ENCODE measurements around the gene GPC5. TPM values are rescaled to one million over a fixed set of nuclear protein-coding genes. Genes with fewer than 3 reads are reported as not detected.

GPC5 gene
- total RNA-seq, 1 donor from 2014 or later: 0.24 TPM

GRCh38 chr13:91909617-91910016, 511.2 kb downstream of the GPC5 start:
- Mint-ChIP-seq H3K4me1 (peaks cover 1% of the 10 kb centered on the region), H3K27ac (no peak overlapping the region), H3K9me3 (no peaks in the 10 kb centered on the region), H3K36me3 (ENCODE audit: low read depth) (no peaks in the 10 kb centered on the region), H3K27me3 (no peaks in the 10 kb centered on the region), H3K4me3 (no peak overlapping the region)
- ATAC-seq (ENCODE audit: low read depth) (no peak), DNase-seq (no peak)
- POLR2A ChIA-PET: no interaction called here
- intact Hi-C loops (cut with micrococcal nuclease): no loop called here
- TF ChIP-seq, protein P1, sequence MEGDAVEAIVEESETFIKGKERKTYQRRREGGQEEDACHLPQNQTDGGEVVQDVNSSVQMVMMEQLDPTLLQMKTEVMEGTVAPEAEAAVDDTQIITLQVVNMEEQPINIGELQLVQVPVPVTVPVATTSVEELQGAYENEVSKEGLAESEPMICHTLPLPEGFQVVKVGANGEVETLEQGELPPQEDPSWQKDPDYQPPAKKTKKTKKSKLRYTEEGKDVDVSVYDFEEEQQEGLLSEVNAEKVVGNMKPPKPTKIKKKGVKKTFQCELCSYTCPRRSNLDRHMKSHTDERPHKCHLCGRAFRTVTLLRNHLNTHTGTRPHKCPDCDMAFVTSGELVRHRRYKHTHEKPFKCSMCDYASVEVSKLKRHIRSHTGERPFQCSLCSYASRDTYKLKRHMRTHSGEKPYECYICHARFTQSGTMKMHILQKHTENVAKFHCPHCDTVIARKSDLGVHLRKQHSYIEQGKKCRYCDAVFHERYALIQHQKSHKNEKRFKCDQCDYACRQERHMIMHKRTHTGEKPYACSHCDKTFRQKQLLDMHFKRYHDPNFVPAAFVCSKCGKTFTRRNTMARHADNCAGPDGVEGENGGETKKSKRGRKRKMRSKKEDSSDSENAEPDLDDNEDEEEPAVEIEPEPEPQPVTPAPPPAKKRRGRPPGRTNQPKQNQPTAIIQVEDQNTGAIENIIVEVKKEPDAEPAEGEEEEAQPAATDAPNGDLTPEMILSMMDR (IDR thresholded peaks at IDR 0.05): no peak
- CTCF ChIA-PET: no interaction called here

DNA sequence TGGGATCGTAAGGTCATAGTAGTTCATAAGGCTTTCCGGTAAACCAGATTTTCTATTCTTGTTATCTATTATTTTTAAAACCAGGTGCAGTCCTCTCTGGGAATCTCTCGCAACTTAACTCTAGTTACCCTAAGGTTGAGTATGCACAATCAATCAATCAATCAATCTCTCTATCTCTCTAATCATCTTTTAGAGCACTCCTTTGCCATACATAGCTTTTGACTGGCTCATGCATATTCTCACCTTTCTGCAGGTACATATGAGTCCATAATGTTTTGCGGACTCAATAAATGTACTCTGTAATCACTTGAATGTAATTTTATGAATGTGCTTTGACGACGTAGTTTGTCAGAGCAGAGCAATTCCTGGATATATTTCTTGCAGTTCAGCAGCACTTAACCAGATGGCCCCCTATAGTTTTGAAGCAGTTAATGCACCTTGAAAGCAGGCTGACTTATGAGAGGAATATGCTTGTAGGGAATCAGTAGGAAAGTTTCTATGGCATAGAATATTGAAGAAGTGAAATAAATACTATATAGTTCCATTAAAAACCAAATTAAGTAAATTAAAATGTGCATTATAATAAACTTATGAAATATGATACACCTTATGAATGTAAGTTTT, 524.7 kb downstream of the GPC5 start:
- CTCF ChIA-PET: no interaction called here

GRCh38 chr13:91930687-91931086, 532.3 kb downstream of the GPC5 start:
- H3K27me3 Mint-ChIP-seq: no peaks in the 10 kb centered on the region
- H3K4me3 Mint-ChIP-seq: no peak overlapping the region
- ATAC-seq (ENCODE audit: low read depth) (no peak), DNase-seq (no peak)
- intact Hi-C loops (cut with micrococcal nuclease): no loop called here
- no peaks in the 10 kb centered on the region for H3K9me3 Mint-ChIP-seq
- CTCF ChIA-PET: no interaction called here
- no peaks in the 10 kb centered on the region for H3K4me1 Mint-ChIP-seq
- TF ChIP-seq, protein P1 (IDR thresholded peaks at IDR 0.05): no peak
- POLR2A ChIA-PET: no interaction called here
- H3K27ac Mint-ChIP-seq: no peak overlapping the region
- no peaks in the 10 kb centered on the region for H3K36me3 Mint-ChIP-seq (ENCODE audit: low read depth)

More for the DNA sequence above, 524.7 kb downstream of the GPC5 start:
- H3K27me3 Mint-ChIP-seq: no peaks in the 10 kb centered on the region
- H3K4me3 Mint-ChIP-seq: no peak overlapping the region
- no peak for DNase-seq
- ATAC-seq (ENCODE audit: low read depth): no peak
- peaks cover 2% of the 10 kb centered on the region for H3K9me3 Mint-ChIP-seq
- intact Hi-C loops (cut with micrococcal nuclease): no loop called here
- no peaks in the 10 kb centered on the region for H3K36me3 Mint-ChIP-seq (ENCODE audit: low read depth)
- TF ChIP-seq, protein P1 (IDR thresholded peaks at IDR 0.05): no peak
- no peaks in the 10 kb centered on the region for H3K4me1 Mint-ChIP-seq
- POLR2A ChIA-PET: no interaction called here
- no peak overlapping the region for H3K27ac Mint-ChIP-seq

GRCh38 chr13:91934354-91934753, 535.9 kb downstream of the GPC5 start:
- Mint-ChIP-seq H3K4me1 (no peaks in the 10 kb centered on the region), H3K27me3 (no peaks in the 10 kb centered on the region)

DNA sequence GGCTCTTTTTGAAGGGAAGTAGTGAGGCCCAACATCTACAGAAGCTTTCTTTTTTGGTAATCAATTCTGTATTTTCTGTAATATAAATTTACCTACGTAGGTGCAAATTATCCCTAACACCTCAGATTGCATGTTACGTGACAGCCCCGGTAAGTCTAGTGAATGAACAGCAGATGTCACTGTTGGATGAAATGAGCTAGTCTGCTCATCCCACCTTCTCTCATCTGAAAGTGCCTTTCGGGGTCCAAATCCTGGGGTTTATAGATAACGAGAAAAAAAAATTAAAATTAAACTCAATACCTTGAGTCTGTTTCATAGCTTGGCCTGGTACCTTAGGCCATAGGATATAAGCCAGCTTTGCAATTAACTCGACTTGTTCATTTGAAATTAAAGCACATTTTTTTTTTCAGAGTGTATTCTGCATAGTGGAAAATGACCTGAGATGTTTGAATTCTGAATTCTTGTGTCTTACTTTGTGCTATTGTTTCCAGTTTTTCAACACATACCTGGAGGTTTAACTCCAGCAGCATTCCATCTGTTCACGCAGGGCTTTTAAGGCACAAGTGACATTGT, 548.2 kb downstream of the GPC5 start:
- DNase-seq (no peak), ATAC-seq (ENCODE audit: low read depth) (no peak)
- Mint-ChIP-seq H3K9me3 (peaks cover 2% of the 10 kb centered on the region), H3K4me3 (no peak overlapping the region), H3K36me3 (ENCODE audit: low read depth) (no peaks in the 10 kb centered on the region), H3K27me3 (no peaks in the 10 kb centered on the region), H3K4me1 (no peaks in the 10 kb centered on the region), H3K27ac (no peak overlapping the region)
- POLR2A ChIA-PET: no interaction called here
- intact Hi-C loops (cut with micrococcal nuclease): no loop called here
- TF ChIP-seq, protein P1 (IDR thresholded peaks at IDR 0.05): no peak
- CTCF ChIA-PET: interaction anchor here (0.7 kb wide), 1 partner anchor 18 kb away, joined by 3 read pairs; no protein-coding TSS in a partner anchor

More at GRCh38 chr13:91934354-91934753, 535.9 kb downstream of the GPC5 start:
- intact Hi-C loops (cut with micrococcal nuclease): no loop called here
- TF ChIP-seq, protein P1 (IDR thresholded peaks at IDR 0.05): no peak
- H3K4me3 Mint-ChIP-seq: no peak overlapping the region
- DNase-seq (no peak), ATAC-seq (ENCODE audit: low read depth) (no peak)
- ChIA-PET CTCF (no interaction called here), POLR2A (no interaction called here)
- H3K36me3 Mint-ChIP-seq (ENCODE audit: low read depth): no peaks in the 10 kb centered on the region
- peaks cover 4% of the 10 kb centered on the region for H3K9me3 Mint-ChIP-seq
- no peak overlapping the region for H3K27ac Mint-ChIP-seq
